ENCODE results near the gene RASA3.

The RASA3 gene

GRCh38 chr13:113974304-113975281 lies 157.8 kb downstream of the RASA3 start:
- no peak for DNase-seq

GRCh38 chr13:113973218-113974164 lies 158.9 kb downstream of the RASA3 start, which contains the start of gene C13orf46:
C13orf46 (minus strand) TSS chr13:113974076; CDS start chr13:113973997, 79 bp downstream.
- no peak for DNase-seq

- DNase-seq: no peak
Observed at GRCh38 chr13:113972451-113973217, 159.8 kb downstream of the RASA3 start.

GRCh38 chr13:113971471-113972231 lies 160.8 kb downstream of the RASA3 start:
- DNase-seq: no peak

- no peak for DNase-seq
Observed at GRCh38 chr13:113970810-113971470, 161.5 kb downstream of the RASA3 start.

- no peak for DNase-seq
Observed at GRCh38 chr13:113969973-113970611, 162.3 kb downstream of the RASA3 start.

GRCh38 chr13:113969311-113969972 lies 163.0 kb downstream of the RASA3 start:
- no peak for DNase-seq

GRCh38 chr13:113968463-113969310 lies 163.7 kb downstream of the RASA3 start:
- DNase-seq: no peak

- DNase-seq: no peak
Observed at GRCh38 chr13:113967729-113968462, 164.5 kb downstream of the RASA3 start.

- DNase-seq: no peak
Observed at GRCh38 chr13:113967206-113967720, 165.2 kb downstream of the RASA3 start.

- no peak for DNase-seq
Observed at GRCh38 chr13:113965968-113966884, 166.2 kb downstream of the RASA3 start.

- no peak for DNase-seq
Observed at GRCh38 chr13:113965383-113965874, 167.0 kb downstream of the RASA3 start.

GRCh38 chr13:113964251-113964995 lies 168.0 kb downstream of the RASA3 start:
- no peak for DNase-seq

- DNase-seq: no peak
Observed at GRCh38 chr13:113963376-113963775, 169.0 kb downstream of the RASA3 start.

GRCh38 chr13:113962975-113963374 lies 169.4 kb downstream of the RASA3 start:
- DNase-seq: no peak

- DNase-seq: no peak
Observed at GRCh38 chr13:113962386-113962785, 170.0 kb downstream of the RASA3 start.

Data from effector CD4-positive, alpha-beta T cell (primary cell).